Endothelial cell of umbilical vein (primary cell): ENCODE measurements around the gene GIPC3. TPM values are rescaled to one million over a fixed set of nuclear protein-coding genes. Genes with fewer than 3 reads are reported as not detected.

Experiments used
- BruUV-seq: library from RNA; stranded (reverse); fragments of 400-500 nt; replicated peaks from 2 replicates; lab custom pipeline; 2021; lab: Mats Ljungman, UMichigan
- CTCF ChIA-PET: fragments of 300-600, 350-600 bp; sonication (Branson Sonifier 250); formaldehyde crosslinking; loops from one replicate; lab custom pipeline; 2021; ENCODE audit warnings: antibody characterized with exemption, inconsistent platforms; lab: Charles Lee
- POLR2A ChIA-PET: fragments of 300-600, 350-600 bp; sonication (Branson Sonifier 250); formaldehyde crosslinking; loops from one replicate; lab custom pipeline; 2021; ENCODE audit warnings: antibody characterized with exemption, inconsistent platforms; lab: Charles Lee
- DNase-seq: peaks from one replicate; pipeline ENCODE4 v3.0.0-alpha.2; 2011; ENCODE audit warnings: low read depth, low spot score
- FAIRE-seq: peaks from 2 replicates; lab custom pipeline; 2011; peaks lifted over from hg19 to GRCh38; lab: Jason Lieb, UNC
- H2AFZ ChIP-seq: 2 replicates; pipeline ENCODE4 v1.6.0; 2012; ENCODE audit warnings: low read depth, low read length, control low read depth, inconsistent platforms
- H3K27ac ChIP-seq: 2 replicates; pipeline ENCODE4 v1.5.1; 2011; ENCODE audit warnings: low read depth, mild to moderate bottlenecking, control low read depth, low read length, moderate library complexity; ENCODE audit not compliant: insufficient read depth
- H3K27me3 ChIP-seq, 2 experiments: 2 replicates each; pipeline versions ENCODE4 v1.6.0 to v1.6.1; 2011; ENCODE audit warnings: low read length in 2 of 2, mixed read lengths in 1 of 2; ENCODE audit not compliant: control insufficient read depth in 2 of 2, insufficient read depth in 2 of 2
- H3K36me3 ChIP-seq, 2 experiments: 2 replicates in 1 of 2; 3 replicates in 1 of 2; pipeline ENCODE4 v1.5.1; 2011; ENCODE audit warnings: low read length in 2 of 2, mild to moderate bottlenecking in 1 of 2, moderate library complexity in 1 of 2; ENCODE audit not compliant: control insufficient read depth in 2 of 2, insufficient read depth in 2 of 2; ENCODE audit errors: extremely low read depth in 1 of 2
- H3K4me1 ChIP-seq: 3 replicates; pipeline ENCODE4 v1.5.1; 2011; ENCODE audit warnings: mild to moderate bottlenecking, low read length; ENCODE audit not compliant: control insufficient read depth, insufficient read depth; ENCODE audit errors: extremely low read depth
- H3K4me2 ChIP-seq: 2 replicates; pipeline ENCODE4 v1.6.1; 2011; ENCODE audit warnings: low read length, control low read depth, mixed read lengths; ENCODE audit not compliant: insufficient read depth
- H3K4me3 ChIP-seq, 3 experiments: fragments of 200-600 bp in 1 of 3; sonication (generic), shearing (Covaris generic) in 1 of 3; replicated peaks in 1 of 3; 2 replicates each; pipeline ENCODE4 v1.5.1; 2011 to 2016; ENCODE audit warnings: control low read depth in 3 of 3, low read length in 3 of 3, mild to moderate bottlenecking in 2 of 3, inconsistent platforms in 1 of 3, low read depth in 1 of 3, moderate library complexity in 1 of 3; ENCODE audit not compliant: insufficient read depth in 1 of 3
- H3K79me2 ChIP-seq: 2 replicates; pipeline ENCODE4 v1.6.0; 2012; ENCODE audit warnings: low read length, inconsistent platforms; ENCODE audit not compliant: control insufficient read depth, insufficient read depth
- H3K9ac ChIP-seq: replicated peaks from 2 replicates; pipeline ENCODE3; 2011; ENCODE audit warnings: low read length, control low read depth; ENCODE audit not compliant: insufficient read depth; ENCODE audit errors: extremely low read depth
- H3K9me1 ChIP-seq: replicated peaks from 3 replicates; pipeline ENCODE4 v1.6.0; 2011; ENCODE audit warnings: mild to moderate bottlenecking, low read length; ENCODE audit not compliant: control insufficient read depth, insufficient read depth; ENCODE audit errors: extremely low read depth
- H3K9me3 ChIP-seq: replicated peaks from 2 replicates; pipeline ENCODE4 v1.5.1; 2012; ENCODE audit warnings: low read length, inconsistent platforms; ENCODE audit not compliant: control insufficient read depth, insufficient read depth
- H4K20me1 ChIP-seq: replicated peaks from 2 replicates; pipeline ENCODE3; 2011; ENCODE audit warnings: mild to moderate bottlenecking, low read length; ENCODE audit not compliant: control insufficient read depth, insufficient read depth; ENCODE audit errors: extremely low read depth
- dilution Hi-C: fragments of 300-500 bp; cut with MboI; formaldehyde crosslinking; loops from one replicate; pipeline ENCODE4 v1.15.0; 2019; ENCODE audit warnings: low sequenced_read_pairs; ENCODE audit not compliant: extremely low pct_ligation_motif_present
- intact Hi-C: fragments of 100-400 bp; cut with micrococcal nuclease; formaldehyde crosslinking; loops from one replicate; pipeline ENCODE4 v1.10.0; 2022
- polyA plus RNA-seq, 4 experiments: library from polyadenylated mRNA; depleted of rRNA in 3 of 4; stranded (reverse) in 3 of 4; unstranded in 1 of 4; fragments of >200 nt; gene quantifications; 2 replicates each; pipeline versions ENCODE4 v1.2.1 to v1.2.3, GENCODE V29; 2011 to 2012; ENCODE audit warnings: missing spikeins in 1 of 4
- total RNA-seq: library from RNA; stranded (reverse); gene quantifications from 2 replicates; pipeline ENCODE4 v1.2.3, GENCODE V29; 2021
- TF ChIP-seq, protein P1 (sequence below): IDR thresholded peaks from 2 replicates; pipeline ENCODE4 v1.6.1; 2011; ENCODE audit not compliant: insufficient read depth, insufficient read length
- TF ChIP-seq, protein P2 (sequence below), 2 donors: IDR thresholded peaks; 1 replicate in 1 of 2; 2 replicates in 1 of 2; pipeline ENCODE4 v1.5.1; 2011; ENCODE audit warnings: low read length in 2 of 2, mild to moderate bottlenecking in 2 of 2, moderate library complexity in 2 of 2, control low read depth in 1 of 2, inconsistent platforms in 1 of 2, low read depth in 1 of 2; ENCODE audit not compliant: insufficient read depth in 1 of 2; ENCODE audit errors: extremely low read depth in 1 of 2

Gene GIPC3
- total and polyA plus RNA-seq, 2 donors (not counting 3 experiments of a cell fraction or from before 2014, with no cell fraction given) = 2.2 to 6.6 TPM

DNA sequence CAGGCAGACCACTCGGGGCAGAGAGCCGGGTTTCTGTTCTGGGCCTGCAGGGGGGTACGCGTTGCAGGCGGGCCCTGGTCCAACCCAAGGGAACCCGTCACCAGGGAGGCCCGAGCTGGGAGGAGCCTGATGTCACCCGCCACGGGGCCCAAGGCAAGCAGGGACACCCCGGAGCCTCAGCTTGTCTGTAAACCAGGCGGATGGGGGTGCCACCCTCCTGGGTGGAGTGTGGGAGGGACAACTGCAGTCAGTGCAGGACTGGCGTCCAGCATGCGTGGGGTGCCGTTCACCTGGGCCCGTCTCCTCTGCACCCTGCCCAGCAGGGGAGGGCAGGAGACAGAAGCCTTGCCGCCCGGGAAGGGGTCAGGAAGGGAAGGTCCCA is 34.3 kb downstream of the GIPC3 start:
- H3K79me2 ChIP-seq = no peaks in the 10 kb centered on the region
- BruUV-seq = no TSS peak

More for the DNA sequence above, 34.3 kb downstream of the GIPC3 start:
- Histone ChIP-seq H3K9me3 (no peaks in the 10 kb centered on the region), H2AFZ (no peak overlapping the region), H3K4me1 (no peaks in the 10 kb centered on the region), H3K27me3 (no peaks in the 10 kb centered on the region), H3K4me2 (no peak overlapping the region), H3K27ac (no peak overlapping the region), H3K9ac (no peak overlapping the region), H4K20me1 (no peaks in the 10 kb centered on the region), H3K36me3 (peaks cover 0 to 25% of the 10 kb centered on the region in 2 experiments), H3K4me3 (no peak overlapping the region), H3K9me1 (no peaks in the 10 kb centered on the region)
- ChIA-PET CTCF (interaction anchor here (0.8 to 2.1 kb wide), 5 partner anchors 12 to 75 kb away, joined by 3 to 13 read pairs (median 5); partner anchors contain the start of gene GIPC3), POLR2A (no interaction called here)
- intact Hi-C loops = loop anchor here (10.0 kb wide), 1 partner anchor 85 kb away; the partner anchor contains the start of genes PIP5K1C and TJP3
- no peak for DNase-seq
- TF ChIP-seq, protein P1, sequence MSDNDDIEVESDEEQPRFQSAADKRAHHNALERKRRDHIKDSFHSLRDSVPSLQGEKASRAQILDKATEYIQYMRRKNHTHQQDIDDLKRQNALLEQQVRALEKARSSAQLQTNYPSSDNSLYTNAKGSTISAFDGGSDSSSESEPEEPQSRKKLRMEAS = no peak
- TF ChIP-seq, protein P2, sequence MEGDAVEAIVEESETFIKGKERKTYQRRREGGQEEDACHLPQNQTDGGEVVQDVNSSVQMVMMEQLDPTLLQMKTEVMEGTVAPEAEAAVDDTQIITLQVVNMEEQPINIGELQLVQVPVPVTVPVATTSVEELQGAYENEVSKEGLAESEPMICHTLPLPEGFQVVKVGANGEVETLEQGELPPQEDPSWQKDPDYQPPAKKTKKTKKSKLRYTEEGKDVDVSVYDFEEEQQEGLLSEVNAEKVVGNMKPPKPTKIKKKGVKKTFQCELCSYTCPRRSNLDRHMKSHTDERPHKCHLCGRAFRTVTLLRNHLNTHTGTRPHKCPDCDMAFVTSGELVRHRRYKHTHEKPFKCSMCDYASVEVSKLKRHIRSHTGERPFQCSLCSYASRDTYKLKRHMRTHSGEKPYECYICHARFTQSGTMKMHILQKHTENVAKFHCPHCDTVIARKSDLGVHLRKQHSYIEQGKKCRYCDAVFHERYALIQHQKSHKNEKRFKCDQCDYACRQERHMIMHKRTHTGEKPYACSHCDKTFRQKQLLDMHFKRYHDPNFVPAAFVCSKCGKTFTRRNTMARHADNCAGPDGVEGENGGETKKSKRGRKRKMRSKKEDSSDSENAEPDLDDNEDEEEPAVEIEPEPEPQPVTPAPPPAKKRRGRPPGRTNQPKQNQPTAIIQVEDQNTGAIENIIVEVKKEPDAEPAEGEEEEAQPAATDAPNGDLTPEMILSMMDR (IDR thresholded peaks at IDR 0.05; ENCODE audit: extremely low read depth in 1 of 2, insufficient read depth in 1 of 2, low read depth in 1 of 2, low read length in 2 of 2) = no peak
- no peak for FAIRE-seq
- dilution Hi-C loops = no loop called here
